LoVo (cell line): Measurements from ENCODE around the gene HSD3B7.
A peak's percentile ranks its signal among the peaks of the same experiment; 100 is the strongest.

Experiments used
- DNase-seq: peaks from one replicate; pipeline ENCODE4 v3.0.0-alpha.2; 2016; ENCODE audit warnings: low spot score

Gene HSD3B7

DNA sequence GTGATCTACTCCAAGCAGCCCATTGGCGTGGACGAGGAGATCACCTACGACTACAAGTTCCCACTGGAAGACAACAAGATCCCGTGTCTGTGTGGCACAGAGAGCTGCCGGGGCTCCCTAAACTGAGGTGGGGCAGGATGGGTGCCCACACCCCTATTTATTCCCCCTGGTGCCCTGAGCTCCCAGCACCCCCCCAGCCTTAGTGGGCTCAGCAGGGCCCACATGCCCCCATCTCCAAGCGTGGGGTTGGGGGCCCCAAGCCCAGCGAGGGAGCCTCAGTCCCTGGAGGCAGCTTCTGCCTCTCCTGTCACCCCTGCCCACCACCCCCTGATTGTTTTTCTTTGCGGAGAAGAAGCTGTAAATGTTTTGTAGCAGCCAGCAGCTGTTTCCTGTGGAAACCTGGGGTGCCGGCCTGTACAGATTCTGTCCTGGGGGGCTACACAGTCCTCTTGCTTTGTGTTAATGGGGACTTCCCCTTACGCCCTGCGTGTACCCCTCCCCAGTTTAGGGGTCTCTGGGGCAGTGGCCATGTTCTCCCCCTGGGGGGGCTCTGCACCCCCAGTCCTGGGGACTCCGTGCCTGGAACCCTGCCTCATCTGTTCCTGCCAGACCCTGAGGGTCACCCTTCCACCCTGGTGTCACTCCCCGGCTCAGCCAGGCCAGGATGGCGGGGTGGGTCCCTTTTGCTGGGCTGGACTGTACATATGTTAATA lies 953 bp upstream of the HSD3B7 start:
- no peak for DNase-seq

DNA sequence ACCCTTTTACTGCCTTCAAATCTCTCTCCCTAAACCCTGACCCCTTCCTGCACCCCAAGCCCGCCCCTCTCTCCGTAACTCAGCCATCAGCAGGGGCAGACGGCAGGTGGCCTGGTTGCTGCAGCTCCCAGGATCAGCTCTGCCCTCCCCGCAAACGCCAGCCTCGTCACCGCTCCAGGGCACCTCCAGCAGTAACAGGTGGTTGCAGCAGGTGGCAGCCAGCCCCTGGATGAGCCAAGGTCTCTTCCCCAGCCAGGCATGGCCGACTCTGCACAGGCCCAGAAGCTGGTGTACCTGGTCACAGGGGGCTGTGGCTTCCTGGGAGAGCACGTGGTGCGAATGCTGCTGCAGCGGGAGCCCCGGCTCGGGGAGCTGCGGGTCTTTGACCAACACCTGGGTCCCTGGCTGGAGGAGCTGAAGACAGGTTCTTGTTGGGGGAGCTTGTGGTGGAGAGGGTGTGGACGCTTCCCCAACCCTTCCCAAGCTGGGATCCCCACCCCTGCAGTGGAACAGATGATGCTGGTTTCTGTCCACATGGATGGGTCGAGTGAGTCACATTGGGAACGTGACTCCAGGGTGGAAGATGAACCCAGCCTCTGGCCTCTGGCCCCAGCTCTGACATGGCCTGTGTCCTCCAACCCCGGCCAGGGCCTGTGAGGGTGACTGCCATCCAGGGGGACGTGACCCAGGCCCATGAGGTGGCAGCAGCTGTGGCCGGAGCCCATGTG lies 558 bp downstream of the HSD3B7 start:
- peak; percentile 11 for DNase-seq

DNA sequence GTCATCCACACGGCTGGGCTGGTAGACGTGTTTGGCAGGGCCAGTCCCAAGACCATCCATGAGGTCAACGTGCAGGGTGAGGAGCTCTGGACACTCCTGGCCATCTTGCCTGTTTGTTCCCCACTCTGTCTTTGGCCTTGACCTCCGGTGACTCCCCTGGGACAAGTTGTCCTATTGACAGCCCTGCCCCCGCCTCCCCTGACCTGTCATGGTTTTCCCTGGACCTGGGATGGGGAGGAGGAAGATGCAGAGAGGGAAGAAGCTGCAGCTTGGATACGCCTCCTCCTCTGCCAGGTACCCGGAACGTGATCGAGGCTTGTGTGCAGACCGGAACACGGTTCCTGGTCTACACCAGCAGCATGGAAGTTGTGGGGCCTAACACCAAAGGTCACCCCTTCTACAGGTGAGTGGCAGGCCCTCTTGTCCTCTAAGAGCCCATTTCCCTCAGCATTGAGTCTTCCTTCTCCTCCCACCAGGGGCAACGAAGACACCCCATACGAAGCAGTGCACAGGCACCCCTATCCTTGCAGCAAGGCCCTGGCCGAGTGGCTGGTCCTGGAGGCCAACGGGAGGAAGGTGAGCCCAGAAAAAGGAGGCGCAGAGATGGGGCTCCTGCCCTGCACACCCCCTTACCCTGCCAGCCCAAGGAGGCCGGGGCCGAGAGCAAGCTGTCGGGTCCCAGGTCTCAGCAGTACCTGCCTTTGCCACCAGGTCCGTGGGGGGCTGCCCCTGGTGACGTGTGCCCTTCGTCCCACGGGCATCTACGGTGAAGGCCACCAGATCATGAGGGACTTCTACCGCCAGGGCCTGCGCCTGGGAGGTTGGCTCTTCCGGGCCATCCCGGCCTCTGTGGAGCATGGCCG lies 1.4 kb downstream of the HSD3B7 start:
- DNase-seq: no peak

DNA sequence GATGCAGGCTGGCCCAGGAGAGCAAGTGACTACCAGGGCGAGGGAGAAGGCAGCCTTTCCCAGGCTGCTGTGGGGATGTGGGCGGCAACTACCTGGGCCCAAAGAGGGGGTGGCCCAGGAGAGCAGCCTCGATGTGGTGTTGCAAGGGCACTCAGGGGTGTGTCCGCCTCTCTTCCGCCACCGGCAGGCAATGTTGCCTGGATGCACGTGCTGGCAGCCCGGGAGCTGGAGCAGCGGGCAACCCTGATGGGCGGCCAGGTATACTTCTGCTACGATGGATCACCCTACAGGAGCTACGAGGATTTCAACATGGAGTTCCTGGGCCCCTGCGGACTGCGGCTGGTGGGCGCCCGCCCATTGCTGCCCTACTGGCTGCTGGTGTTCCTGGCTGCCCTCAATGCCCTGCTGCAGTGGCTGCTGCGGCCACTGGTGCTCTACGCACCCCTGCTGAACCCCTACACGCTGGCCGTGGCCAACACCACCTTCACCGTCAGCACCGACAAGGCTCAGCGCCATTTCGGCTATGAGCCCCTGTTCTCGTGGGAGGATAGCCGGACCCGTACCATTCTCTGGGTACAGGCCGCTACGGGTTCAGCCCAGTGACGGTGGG lies 2.7 kb downstream of the HSD3B7 start:
- DNase-seq: no peak

DNA sequence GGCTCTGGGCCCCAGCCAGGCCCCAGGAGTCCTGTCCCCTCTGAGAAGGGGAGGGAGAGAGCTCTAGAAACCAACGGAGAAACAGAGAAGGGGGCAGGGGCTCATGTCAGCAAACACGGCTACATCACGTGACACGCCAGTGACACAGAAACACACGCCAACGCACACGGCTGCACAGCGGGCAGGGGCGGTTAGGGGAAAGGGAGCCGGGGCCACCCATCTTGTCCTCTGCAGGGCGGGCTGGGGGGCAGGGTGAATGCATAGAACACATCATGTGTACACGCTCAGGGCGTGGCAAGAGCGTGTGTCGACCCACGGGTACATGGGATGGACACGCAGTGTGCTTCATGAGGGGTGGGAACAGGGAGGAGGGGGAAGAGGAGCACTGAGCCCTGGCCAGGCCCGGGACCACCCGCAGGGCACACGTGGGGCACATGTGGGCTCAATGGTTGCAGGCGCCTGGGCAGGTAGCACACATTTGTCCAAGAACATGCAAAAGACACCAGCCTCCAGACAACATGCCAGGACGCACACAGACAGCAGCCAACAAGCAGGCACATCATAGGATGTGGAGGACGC lies 4.6 kb downstream of the HSD3B7 start:
- DNase-seq: no peak

- DNase-seq: no peak
Measured at GRCh38 chr16:30990105-30990504, 5.1 kb downstream of the HSD3B7 start.

DNA sequence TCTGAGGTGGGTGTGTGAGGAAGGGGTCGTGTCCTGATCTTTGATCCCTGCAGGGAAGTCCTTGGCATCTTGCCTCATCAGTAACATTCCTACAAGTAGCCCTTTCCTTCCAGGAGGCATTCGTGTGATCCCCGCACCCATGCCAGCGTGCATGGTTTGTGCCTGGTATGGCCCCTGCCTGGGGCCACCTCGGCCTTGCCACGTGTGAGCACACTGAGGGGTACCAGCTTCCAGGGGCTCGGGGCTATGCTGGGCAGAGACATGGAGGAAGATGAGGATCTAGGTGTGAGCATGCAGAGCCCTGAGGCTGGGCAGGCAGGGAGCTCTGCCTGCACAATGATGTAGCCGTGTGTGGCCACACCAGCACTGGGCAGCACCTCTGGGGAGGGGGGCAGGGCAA lies 6.0 kb downstream of the HSD3B7 start:
- no peak for DNase-seq

- no peak for DNase-seq
Measured at GRCh38 chr16:30992276-30992780, 7.3 kb downstream of the HSD3B7 start.

DNA sequence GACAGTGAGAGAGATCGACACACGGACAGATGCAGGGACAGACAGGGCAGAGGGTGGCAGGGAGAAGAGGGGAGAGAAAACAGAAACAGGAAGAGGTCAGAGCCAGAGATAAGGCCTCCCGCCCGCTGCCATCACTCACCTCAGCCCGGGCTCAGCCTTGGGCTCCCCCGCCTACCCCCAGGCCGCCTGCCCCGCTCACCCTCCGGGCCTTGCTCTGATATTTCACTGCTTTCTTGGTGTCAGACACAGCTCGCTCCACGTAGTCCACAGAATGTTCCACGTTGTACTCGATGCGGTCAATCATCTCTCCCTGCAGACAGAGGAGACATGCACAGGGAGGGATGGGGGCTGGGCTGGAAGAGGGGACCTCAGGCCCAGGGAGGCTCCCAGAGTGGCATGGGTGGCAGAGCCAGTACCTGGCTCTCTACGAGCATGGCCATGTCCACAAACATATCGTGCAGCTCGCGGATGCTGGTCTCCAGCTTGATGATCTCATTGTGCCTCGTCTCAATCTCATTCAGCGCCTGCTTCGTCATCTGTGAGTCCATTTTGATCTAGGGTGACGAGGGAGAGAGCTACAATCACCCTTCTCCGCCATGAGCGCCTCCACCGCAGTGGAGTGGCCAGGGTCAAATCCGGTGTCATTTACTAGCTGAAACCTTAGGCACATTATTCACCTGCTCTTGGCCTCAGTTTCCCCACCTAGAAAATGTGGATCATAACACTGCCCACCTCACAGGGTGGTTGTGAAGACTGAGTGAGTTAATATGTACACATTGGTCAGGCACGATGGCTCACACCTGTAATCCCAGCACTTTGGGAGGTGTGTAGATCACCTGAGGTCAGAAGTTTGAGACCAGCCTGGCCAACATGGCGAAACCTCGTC lies 8.2 kb downstream of the HSD3B7 start:
- no peak for DNase-seq

- DNase-seq: no peak
Measured at GRCh38 chr16:30995927-30996323, 10.9 kb downstream of the HSD3B7 start.

DNA sequence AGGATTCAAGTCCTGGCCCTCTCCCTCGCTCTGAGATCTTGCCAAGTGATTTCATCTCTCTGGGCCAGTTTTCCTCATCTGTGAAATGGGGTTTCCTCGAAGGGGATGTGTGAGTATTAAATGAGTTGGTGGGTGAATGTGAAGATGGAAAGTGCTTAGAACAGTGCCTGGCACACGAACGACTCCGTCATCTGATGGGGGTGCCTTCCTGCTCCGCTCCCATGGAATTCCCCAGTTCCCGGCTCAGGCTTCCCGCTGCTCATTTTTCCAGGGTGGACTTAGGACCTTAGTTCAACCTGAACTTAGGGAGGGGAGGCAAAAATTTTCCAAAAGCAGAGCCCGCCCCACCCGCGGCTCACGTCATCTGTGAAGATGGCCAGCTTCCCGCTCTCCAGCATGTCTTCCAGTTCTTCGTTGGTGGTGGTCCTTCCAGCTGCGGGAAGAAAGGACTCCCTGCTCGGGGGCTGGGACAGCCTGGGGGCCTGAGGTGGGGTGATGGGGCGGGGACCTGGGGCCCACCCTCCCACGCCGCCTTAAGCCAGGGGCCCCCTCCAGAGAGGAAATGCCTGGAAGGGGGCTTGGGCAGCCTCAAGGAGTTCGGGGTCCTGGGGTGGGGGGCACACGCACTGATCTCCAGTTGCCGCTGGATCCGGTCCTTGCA lies 11.4 kb downstream of the HSD3B7 start:
- DNase-seq: peak; percentile 46

DNA sequence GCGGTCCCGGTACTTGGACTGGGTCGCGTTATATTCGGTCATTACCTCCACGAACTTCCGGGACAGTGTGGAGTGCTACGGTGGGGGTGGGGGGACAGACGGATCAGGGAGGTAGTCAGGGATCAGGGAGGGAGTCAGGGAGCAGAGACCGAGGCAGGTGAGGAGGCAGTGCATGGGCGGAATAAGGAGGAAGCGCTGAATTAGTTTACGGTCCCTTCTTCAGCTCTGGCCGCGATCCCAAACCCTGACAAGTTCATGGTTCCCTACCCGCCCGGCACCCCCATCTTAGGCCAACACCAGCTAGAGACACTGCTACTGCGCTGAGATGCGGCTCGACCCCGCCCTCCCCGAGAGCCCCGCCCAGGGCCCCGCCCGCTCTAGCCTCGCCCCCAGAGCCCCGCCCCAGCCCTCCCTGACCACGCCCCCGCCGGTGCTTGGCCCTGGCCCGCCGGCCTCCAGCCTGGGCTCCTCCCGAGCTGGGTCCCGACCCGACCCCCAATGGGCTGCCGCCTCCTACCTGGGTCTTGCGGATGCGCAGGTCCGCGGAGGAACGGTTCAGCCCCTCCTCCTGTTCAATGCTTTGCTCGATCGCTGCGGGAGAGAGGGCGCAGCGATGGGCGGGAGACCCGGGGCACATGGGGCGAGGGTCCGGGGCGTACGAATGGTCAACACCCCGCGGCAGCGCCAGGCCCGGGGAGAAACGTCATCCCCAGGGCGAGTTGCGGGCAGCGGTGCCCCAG lies 12.1 kb downstream of the HSD3B7 start:
- DNase-seq: peak; percentile 82

- DNase-seq: no peak
Measured at GRCh38 chr16:30997725-30998711, 13.0 kb downstream of the HSD3B7 start.

GRCh38 chr16:30998852-30999761 lies 14.1 kb downstream of the HSD3B7 start:
- no peak for DNase-seq

- DNase-seq: no peak
Measured at GRCh38 chr16:31000671-31001382, 15.8 kb downstream of the HSD3B7 start.

GRCh38 chr16:31001507-31002249 lies 16.7 kb downstream of the HSD3B7 start:
- DNase-seq: no peak
